ENCODE data around the gene VPS35L.

The VPS35L gene

DNA sequence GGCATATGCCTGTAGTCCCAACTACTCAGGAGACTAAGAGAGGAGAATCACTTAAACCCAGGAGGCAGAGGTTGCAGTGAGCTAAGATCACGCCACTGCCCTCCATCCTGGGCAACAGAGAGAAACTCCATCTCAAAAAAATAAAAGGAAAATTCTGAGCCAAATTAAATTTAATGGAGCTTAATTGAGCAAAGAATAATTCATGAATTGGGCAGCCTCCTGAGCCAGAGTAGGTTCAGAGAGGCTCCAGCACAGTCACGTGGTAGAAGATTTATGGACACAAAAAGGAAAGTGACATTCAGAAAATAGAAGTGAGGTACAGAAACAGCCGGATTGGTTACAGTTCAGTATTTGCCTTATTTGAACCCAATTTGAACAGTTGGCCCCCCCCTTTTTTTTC, 10.9 kb downstream of the VPS35L start:
- ChIA-PET POLR2A (ENCODE audit: low non-redundant PET) (no interaction called here), CTCF (interaction anchor here (0.6 kb wide), 1 partner anchor 333 kb away, joined by 5 read pairs; no protein-coding TSS in a partner anchor)
- TF ChIP-seq, protein P1, sequence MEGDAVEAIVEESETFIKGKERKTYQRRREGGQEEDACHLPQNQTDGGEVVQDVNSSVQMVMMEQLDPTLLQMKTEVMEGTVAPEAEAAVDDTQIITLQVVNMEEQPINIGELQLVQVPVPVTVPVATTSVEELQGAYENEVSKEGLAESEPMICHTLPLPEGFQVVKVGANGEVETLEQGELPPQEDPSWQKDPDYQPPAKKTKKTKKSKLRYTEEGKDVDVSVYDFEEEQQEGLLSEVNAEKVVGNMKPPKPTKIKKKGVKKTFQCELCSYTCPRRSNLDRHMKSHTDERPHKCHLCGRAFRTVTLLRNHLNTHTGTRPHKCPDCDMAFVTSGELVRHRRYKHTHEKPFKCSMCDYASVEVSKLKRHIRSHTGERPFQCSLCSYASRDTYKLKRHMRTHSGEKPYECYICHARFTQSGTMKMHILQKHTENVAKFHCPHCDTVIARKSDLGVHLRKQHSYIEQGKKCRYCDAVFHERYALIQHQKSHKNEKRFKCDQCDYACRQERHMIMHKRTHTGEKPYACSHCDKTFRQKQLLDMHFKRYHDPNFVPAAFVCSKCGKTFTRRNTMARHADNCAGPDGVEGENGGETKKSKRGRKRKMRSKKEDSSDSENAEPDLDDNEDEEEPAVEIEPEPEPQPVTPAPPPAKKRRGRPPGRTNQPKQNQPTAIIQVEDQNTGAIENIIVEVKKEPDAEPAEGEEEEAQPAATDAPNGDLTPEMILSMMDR (conservative IDR thresholded peaks at IDR 0.05; ENCODE audit: low read depth), result no peak
- no peak overlapping the region for H3K27ac ChIP-seq
- no peak for DNase-seq (ENCODE audit: low spot score)

DNA sequence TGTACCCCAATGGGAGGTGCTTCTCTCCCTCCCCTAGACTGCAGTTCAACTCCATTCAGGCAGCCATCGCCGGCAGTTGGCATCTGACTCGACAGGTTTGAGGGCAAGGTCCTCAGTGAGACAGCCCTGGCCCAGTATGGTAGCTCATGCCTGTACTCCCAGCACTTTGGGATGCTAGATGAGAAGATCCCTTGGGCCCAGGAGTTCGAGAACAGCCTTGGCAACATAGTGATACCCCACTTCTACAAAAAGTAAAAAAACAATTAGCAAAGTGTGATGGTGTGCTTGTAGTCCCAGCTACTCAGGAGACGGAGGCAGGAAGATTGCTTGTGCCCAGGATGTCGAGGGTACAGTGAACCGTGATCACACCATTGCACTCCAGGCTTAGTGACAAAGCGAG, 12.1 kb downstream of the VPS35L start:
- TF ChIP-seq, protein P1 (conservative IDR thresholded peaks at IDR 0.05; ENCODE audit: low read depth), result no peak
- H3K27ac ChIP-seq, result no peak overlapping the region
- no peak for DNase-seq (ENCODE audit: low spot score)
- ChIA-PET CTCF (interaction anchor here (0.6 to 0.9 kb wide), 2 partner anchors 157 to 1788 kb away, joined by 3 read pairs; no protein-coding TSS in a partner anchor), POLR2A (ENCODE audit: low non-redundant PET) (no interaction called here)

DNA sequence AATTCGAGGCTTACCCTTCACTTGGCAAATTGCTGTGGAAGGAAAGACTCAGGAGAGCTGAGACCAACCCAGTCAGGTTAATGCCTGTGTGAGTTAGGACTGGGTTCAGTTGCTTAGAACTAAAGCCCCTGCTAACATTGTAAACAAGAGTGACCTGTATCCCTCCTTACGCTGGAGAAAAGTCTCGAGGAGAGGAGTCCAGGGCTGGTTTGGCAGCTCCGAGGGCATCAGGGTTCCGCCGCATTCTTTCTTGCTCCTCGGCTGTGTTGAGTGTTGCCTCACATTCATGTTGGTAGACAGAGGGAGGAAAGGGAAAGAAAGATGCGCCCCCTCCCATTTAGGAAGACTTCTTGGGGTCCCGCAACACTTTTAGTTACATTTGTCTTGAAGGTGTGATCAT, 18.5 kb downstream of the VPS35L start:
- TF ChIP-seq, protein P1 (conservative IDR thresholded peaks at IDR 0.05; ENCODE audit: low read depth), result no peak
- no peak for DNase-seq (ENCODE audit: low spot score)
- no peak overlapping the region for H3K27ac ChIP-seq
- CTCF ChIA-PET, result interaction anchor here (0.7 kb wide), 1 partner anchor 726 kb away, joined by 5 read pairs; no protein-coding TSS in a partner anchor
- POLR2A ChIA-PET (ENCODE audit: low non-redundant PET), result no interaction called here

DNA sequence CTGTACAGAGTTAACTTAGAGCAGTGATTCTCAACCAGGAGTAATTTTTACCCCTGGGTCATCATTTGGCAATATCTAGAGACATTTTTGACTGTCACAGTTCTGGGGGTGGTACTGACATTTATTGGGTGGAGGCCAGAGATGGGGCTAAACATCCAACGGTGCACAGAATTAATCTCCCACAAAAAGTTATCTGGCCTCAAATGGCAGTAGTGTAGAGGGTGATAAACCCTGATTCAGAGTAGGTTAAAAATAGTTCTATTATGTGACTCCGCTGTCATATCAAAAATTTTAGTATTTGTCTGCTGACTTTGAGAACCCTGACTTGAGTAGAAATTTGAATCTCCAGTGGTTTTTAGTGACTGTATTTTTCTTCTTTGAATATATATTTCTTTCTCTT, 19.1 kb downstream of the VPS35L start:
- ChIA-PET CTCF (interaction anchor here (0.8 kb wide), 1 partner anchor 333 kb away, joined by 4 read pairs; no protein-coding TSS in a partner anchor), POLR2A (ENCODE audit: low non-redundant PET) (no interaction called here)
- TF ChIP-seq, protein P1 (conservative IDR thresholded peaks at IDR 0.05; ENCODE audit: low read depth), result no peak
- no peak overlapping the region for H3K27ac ChIP-seq
- DNase-seq (ENCODE audit: low spot score), result no peak

DNA sequence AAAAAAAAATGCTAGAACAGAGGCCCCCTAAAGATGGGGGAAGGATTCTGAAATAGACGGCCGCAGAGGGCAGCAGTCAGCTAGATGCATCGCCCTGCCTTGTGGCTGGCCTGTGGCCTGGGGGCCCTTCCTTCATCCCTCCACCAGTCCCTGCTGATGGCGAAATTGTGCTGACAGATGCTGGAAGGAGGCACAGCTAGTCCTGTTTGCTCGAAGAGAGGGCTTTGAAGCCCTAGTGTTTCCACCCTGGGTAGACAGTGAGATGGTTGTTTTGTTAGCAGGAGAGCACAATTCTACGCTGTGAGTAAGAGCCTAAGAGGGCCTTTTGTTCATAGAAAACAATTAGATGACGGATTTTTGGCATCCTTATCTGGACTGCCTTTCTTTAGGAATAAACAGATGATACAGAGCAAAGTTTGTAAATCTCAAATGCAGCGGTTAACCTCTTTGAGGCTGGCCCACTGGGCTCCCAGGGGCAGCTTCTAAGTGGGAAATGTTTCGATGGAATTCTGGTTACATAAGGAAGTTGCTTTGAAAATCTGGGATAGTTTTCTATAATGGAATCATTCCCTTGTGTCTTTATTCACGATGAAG, 23.0 kb downstream of the VPS35L start:
- TF ChIP-seq, protein P1 (conservative IDR thresholded peaks at IDR 0.05; ENCODE audit: low read depth), result no peak
- no peak overlapping the region for H3K27ac ChIP-seq
- DNase-seq (ENCODE audit: low spot score), result no peak
- CTCF ChIA-PET, result no interaction called here
- POLR2A ChIA-PET (ENCODE audit: low non-redundant PET), result interaction anchor here (0.7 kb wide), 1 partner anchor 431 kb away, joined by 9 read pairs; no protein-coding TSS in a partner anchor

DNA sequence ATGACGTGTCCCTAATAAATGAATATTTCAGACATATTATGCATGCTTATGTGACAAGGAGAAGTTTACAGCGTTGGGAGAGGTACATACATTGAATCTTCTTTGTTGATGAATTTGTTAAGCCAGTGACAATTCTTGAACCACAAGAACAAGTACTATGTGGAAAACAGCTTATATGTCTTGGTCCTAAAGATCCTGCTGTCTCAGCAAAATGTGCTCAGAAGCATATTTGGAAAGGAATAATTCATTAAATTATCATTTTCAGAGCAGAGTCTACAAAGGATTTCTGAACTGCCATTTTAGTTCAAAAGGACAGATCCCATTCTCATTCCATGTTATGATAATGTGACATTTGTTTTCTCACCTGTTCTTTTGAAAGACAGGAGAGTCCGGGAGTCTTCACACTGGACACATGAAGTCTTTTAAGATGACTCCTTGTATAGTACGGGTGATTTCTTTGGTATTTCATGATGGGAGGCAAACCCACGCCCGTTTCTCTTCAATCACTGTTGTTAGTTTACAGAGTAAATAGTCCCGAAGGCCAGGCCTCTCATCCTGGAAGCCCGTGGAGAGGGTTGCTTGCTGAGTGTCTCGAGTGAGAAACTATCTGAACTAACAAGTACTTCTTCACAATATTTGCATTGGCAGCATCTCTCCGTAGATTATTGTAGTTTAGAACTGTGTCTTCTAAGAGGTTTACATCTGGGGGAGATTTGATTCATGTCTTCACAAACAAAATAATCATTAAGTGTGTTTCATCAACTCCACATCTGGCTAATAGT, 26.7 kb downstream of the VPS35L start:
- no peak for DNase-seq (ENCODE audit: low spot score)
- TF ChIP-seq, protein P1 (conservative IDR thresholded peaks at IDR 0.05; ENCODE audit: low read depth), result no peak
- ChIA-PET CTCF (interaction anchor here (0.6 kb wide), 1 partner anchor 25 kb away, joined by 4 read pairs; no protein-coding TSS in a partner anchor), POLR2A (ENCODE audit: low non-redundant PET) (no interaction called here)
- no peak overlapping the region for H3K27ac ChIP-seq
